Ishikawa (cell line): ENCODE data around the gene SIAH2.

Source experiments
- CEBPB ChIP-seq: IDR thresholded peaks from 2 replicates; pipeline ENCODE4 v1.6.1; 2012
- CREB1 ChIP-seq: IDR thresholded peaks from 2 replicates; pipeline ENCODE4 v1.6.1; 2012; ENCODE audit warnings: low read depth
- EGR1 ChIP-seq: IDR thresholded peaks from 2 replicates; pipeline ENCODE4 v1.6.1; 2012
- EP300 ChIP-seq: IDR thresholded peaks from 2 replicates; pipeline ENCODE4 v1.6.1; 2012; ENCODE audit warnings: borderline replicate concordance
- FOXM1 ChIP-seq: IDR thresholded peaks from 2 replicates; pipeline ENCODE4 v1.6.1; 2012; ENCODE audit warnings: low read depth, borderline replicate concordance
- NFIC ChIP-seq: IDR thresholded peaks from 2 replicates; pipeline ENCODE4 v1.6.1; 2012
- RAD21 ChIP-seq: IDR thresholded peaks from 2 replicates; pipeline ENCODE4 v1.6.1; 2012; ENCODE audit warnings: low read depth
- TAF1 ChIP-seq: IDR thresholded peaks from 2 replicates; pipeline ENCODE4 v1.6.1; 2012; ENCODE audit warnings: low read depth, mild to moderate bottlenecking
- TCF12 ChIP-seq: IDR thresholded peaks from 2 replicates; pipeline ENCODE4 v1.6.1; 2012; ENCODE audit warnings: low read depth
- TEAD4 ChIP-seq: IDR thresholded peaks from 2 replicates; pipeline ENCODE4 v1.6.1; 2012
- YY1 ChIP-seq: IDR thresholded peaks from 2 replicates; pipeline ENCODE4 v1.6.1; 2012; ENCODE audit warnings: low read depth
- ZBTB7A ChIP-seq: IDR thresholded peaks from 2 replicates; pipeline ENCODE4 v1.6.1; 2012; ENCODE audit warnings: low read depth
- TF ChIP-seq, protein P1 (sequence below): IDR thresholded peaks from 2 replicates; pipeline ENCODE4 v1.6.1; 2012
- TF ChIP-seq, protein P2 (sequence below): IDR thresholded peaks from 2 replicates; pipeline ENCODE4 v1.6.1; 2012
- TF ChIP-seq, protein P3 (sequence below): IDR thresholded peaks from 2 replicates; pipeline ENCODE4 v1.6.1; 2012; ENCODE audit warnings: low read depth, mild to moderate bottlenecking

The SIAH2 gene

DNA sequence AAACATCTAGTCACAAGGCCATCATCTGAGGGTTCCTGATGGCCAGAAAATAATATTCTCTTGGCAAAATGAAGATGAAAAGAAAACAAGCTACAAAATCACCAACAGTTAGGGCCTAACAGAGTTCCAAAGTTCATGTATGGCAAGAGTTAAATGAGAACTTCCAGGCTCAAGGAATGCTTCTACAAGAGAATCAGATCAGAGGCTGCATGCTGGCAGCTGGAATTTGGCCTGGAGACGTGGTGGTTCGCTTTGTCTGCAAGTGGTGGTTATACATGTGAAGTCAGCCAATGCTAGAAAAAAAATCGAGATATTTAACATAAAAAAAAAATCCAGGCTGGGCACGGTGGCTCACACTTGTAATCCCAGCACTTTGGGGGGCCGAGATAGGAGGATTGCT, 5.6 kb downstream of the SIAH2 start:
- TF ChIP-seq ZBTB7A: no peak
- TF ChIP-seq EGR1: no peak
- TF ChIP-seq TCF12: no peak
- TF ChIP-seq, protein P1, sequence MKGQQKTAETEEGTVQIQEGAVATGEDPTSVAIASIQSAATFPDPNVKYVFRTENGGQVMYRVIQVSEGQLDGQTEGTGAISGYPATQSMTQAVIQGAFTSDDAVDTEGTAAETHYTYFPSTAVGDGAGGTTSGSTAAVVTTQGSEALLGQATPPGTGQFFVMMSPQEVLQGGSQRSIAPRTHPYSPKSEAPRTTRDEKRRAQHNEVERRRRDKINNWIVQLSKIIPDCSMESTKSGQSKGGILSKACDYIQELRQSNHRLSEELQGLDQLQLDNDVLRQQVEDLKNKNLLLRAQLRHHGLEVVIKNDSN: no peak
- TF ChIP-seq CREB1: no peak

DNA sequence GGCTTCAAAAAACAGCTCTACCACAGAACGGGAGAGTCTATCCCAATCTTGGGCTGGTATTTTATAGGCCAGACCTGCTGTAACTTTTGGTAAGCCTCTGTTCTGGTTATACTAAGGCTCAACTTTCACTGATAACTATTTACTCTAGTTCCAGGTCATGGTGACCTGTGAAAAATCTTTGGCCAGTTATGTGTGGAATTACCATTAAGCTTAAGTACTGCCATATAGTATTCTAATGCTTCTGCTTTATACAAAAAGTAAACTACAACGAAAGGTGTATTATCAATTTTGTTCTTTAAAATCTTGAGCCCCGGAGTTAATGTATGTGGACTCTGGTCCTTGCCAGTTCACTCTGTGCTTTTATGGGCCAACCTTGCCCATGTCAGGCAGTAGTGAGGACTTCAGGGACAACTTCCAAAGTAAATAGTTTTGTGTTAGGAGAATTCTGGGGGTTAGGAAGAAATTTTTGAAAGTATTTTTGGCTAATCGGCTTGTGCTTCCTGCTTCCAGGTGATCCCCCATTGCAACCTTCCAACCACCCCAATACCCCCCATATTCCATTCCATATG, 6.4 kb downstream of the SIAH2 start:
- no peak for TF ChIP-seq YY1
- no peak for TF ChIP-seq RAD21
- TF ChIP-seq CREB1: no peak
- TF ChIP-seq, protein P2, sequence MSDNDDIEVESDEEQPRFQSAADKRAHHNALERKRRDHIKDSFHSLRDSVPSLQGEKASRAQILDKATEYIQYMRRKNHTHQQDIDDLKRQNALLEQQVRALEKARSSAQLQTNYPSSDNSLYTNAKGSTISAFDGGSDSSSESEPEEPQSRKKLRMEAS: no peak
- TF ChIP-seq TAF1: no peak
- TF ChIP-seq TCF12: no peak
- TF ChIP-seq, protein P3, sequence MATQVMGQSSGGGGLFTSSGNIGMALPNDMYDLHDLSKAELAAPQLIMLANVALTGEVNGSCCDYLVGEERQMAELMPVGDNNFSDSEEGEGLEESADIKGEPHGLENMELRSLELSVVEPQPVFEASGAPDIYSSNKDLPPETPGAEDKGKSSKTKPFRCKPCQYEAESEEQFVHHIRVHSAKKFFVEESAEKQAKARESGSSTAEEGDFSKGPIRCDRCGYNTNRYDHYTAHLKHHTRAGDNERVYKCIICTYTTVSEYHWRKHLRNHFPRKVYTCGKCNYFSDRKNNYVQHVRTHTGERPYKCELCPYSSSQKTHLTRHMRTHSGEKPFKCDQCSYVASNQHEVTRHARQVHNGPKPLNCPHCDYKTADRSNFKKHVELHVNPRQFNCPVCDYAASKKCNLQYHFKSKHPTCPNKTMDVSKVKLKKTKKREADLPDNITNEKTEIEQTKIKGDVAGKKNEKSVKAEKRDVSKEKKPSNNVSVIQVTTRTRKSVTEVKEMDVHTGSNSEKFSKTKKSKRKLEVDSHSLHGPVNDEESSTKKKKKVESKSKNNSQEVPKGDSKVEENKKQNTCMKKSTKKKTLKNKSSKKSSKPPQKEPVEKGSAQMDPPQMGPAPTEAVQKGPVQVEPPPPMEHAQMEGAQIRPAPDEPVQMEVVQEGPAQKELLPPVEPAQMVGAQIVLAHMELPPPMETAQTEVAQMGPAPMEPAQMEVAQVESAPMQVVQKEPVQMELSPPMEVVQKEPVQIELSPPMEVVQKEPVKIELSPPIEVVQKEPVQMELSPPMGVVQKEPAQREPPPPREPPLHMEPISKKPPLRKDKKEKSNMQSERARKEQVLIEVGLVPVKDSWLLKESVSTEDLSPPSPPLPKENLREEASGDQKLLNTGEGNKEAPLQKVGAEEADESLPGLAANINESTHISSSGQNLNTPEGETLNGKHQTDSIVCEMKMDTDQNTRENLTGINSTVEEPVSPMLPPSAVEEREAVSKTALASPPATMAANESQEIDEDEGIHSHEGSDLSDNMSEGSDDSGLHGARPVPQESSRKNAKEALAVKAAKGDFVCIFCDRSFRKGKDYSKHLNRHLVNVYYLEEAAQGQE: no peak
- TF ChIP-seq NFIC: no peak
- TF ChIP-seq ZBTB7A: no peak
- TF ChIP-seq, protein P1: no peak
- TF ChIP-seq TEAD4: no peak
- no peak for TF ChIP-seq CEBPB
- no peak for TF ChIP-seq EP300

DNA sequence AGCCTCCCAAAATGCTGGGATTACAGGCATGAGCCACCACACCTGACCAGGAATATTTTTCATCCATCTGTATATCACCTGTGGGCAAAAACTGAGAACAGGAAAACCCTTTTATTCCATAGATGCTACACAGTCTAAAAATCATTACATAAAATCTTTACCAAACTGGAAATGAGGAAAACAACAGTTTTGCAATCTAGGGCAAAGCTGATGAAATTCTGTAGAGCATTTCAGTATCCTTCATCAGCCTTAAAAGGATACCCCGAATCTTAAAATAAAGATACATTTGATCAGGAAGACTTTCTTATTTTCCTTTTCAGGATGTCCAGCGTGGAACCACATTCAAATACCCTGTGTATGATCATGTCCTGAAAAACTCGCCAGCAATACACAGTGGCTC, 7.1 kb downstream of the SIAH2 start:
- TF ChIP-seq TAF1: no peak
- TF ChIP-seq NFIC: no peak
- TF ChIP-seq TEAD4: no peak
- TF ChIP-seq, protein P1: no peak
- TF ChIP-seq, protein P2: no peak
- no peak for TF ChIP-seq CEBPB
- TF ChIP-seq EGR1: no peak
- no peak for TF ChIP-seq ZBTB7A
- no peak for TF ChIP-seq RAD21
- TF ChIP-seq YY1: no peak
- no peak for TF ChIP-seq FOXM1
- TF ChIP-seq TCF12: no peak
- TF ChIP-seq EP300: no peak
- TF ChIP-seq, protein P3: no peak
- TF ChIP-seq CREB1: no peak

DNA sequence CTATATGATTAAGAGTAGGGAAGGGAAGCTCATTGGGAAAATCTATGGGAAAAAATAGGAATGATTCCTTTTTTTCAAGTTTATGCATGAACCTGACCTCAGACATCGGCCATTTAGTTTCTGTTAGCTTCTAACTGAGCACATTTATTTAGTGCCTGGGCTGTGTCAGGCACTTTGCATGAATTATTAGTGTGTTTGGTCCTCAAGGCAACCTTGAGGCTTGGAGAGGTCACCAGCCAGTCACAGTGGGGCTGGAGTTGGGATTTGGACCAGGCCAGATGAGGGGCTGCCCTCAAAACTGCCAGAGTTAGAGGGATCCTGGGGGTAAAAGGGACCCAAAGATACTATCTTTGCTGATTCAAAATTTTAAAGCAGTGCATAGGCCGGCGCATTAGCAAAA, 8.1 kb downstream of the SIAH2 start:
- TF ChIP-seq NFIC: no peak
- no peak for TF ChIP-seq YY1
- no peak for TF ChIP-seq TCF12
- TF ChIP-seq CREB1: no peak
- TF ChIP-seq, protein P1: no peak
- TF ChIP-seq, protein P3: no peak
- TF ChIP-seq EGR1: no peak
- TF ChIP-seq EP300: no peak
- TF ChIP-seq FOXM1: no peak
- TF ChIP-seq ZBTB7A: no peak
